HepG2 (cell line): ENCODE results near the gene PHLDB1. TPM values are rescaled to one million over a fixed set of nuclear protein-coding genes. Genes with fewer than 3 reads are reported as not detected.

Experiments used
- MEIS2 ChIP-seq: sonication (generic); formaldehyde crosslinking; IDR thresholded peaks from 2 replicates; pipeline ENCODE4 v1.9.0; 2021; ENCODE audit warnings: mild to moderate bottlenecking, missing genetic modification reagents
- ZFX ChIP-seq: sonication (generic); formaldehyde crosslinking; IDR thresholded peaks from 2 replicates; pipeline ENCODE4 v1.4.0; 2020; ENCODE audit warnings: mild to moderate bottlenecking, low read depth, missing genetic modification reagents, moderate library complexity
- polyA plus RNA-seq, 8 experiments: library from polyadenylated mRNA; depleted of rRNA in 3 of 8; stranded (reverse) in 7 of 8; unstranded in 1 of 8; fragments of >200 nt; fragmentation: Illumina TruSeq in 4 of 8; extraction: Trizol in 4 of 8; gene quantifications; 2 replicates each; pipeline versions ENCODE4 v1.2.1 to v1.2.3, GENCODE V29; 2011 to 2016; ENCODE audit warnings: low read depth in 4 of 8, missing spikeins in 1 of 8, mixed read lengths in 1 of 8; ENCODE audit not compliant: insufficient read depth in 1 of 8
- total RNA-seq, 5 experiments: library from RNA; depleted of rRNA; stranded (reverse); fragments of >200 nt; fragmentation: Illumina TruSeq; extraction: Trizol; gene quantifications; 2 replicates each; pipeline ENCODE4 v1.2.3, GENCODE V29; 2016; ENCODE audit warnings: low read depth in 1 of 5
- TF ChIP-seq, protein P1 (sequence below): sonication (generic); formaldehyde crosslinking; IDR thresholded peaks from 2 replicates; pipeline ENCODE4 v1.4.0; 2020; ENCODE audit warnings: missing genetic modification reagents
- TF ChIP-seq, protein P2 (sequence below): sonication (generic); formaldehyde crosslinking; IDR thresholded peaks from 2 replicates; pipeline ENCODE4 v1.4.0; 2020; ENCODE audit warnings: mild to moderate bottlenecking, low read depth, missing genetic modification reagents
- TF ChIP-seq, protein P3 (sequence below), 2 experiments: IDR thresholded peaks; 2 replicates each; pipeline ENCODE4 v1.6.1; 2011 to 2012; ENCODE audit warnings: low read length in 2 of 2, borderline replicate concordance in 1 of 2, low read depth in 1 of 2, mild to moderate bottlenecking in 1 of 2, moderate library complexity in 1 of 2
- TF ChIP-seq, protein P4 (sequence below): sonication (generic); formaldehyde crosslinking; IDR thresholded peaks from 2 replicates; pipeline ENCODE4 v1.4.0; 2020; ENCODE audit warnings: missing genetic modification reagents
- TF ChIP-seq, protein P5 (sequence below): sonication (generic); formaldehyde crosslinking; IDR thresholded peaks from 2 replicates; pipeline ENCODE4 v1.4.0; 2020; ENCODE audit warnings: missing genetic modification reagents
- TF ChIP-seq, protein P6 (sequence below): sonication (generic); formaldehyde crosslinking; conservative IDR thresholded peaks from 2 replicates; pipeline ENCODE4 v1.8.0; 2022; ENCODE audit warnings: low read depth, missing genetic modification reagents

Gene PHLDB1
- total and polyA plus RNA-seq, 2 of the 13 experiments (the other 11 are each of a cell fraction or from before 2014, with no cell fraction given): 13.8 to 14.2 TPM

DNA sequence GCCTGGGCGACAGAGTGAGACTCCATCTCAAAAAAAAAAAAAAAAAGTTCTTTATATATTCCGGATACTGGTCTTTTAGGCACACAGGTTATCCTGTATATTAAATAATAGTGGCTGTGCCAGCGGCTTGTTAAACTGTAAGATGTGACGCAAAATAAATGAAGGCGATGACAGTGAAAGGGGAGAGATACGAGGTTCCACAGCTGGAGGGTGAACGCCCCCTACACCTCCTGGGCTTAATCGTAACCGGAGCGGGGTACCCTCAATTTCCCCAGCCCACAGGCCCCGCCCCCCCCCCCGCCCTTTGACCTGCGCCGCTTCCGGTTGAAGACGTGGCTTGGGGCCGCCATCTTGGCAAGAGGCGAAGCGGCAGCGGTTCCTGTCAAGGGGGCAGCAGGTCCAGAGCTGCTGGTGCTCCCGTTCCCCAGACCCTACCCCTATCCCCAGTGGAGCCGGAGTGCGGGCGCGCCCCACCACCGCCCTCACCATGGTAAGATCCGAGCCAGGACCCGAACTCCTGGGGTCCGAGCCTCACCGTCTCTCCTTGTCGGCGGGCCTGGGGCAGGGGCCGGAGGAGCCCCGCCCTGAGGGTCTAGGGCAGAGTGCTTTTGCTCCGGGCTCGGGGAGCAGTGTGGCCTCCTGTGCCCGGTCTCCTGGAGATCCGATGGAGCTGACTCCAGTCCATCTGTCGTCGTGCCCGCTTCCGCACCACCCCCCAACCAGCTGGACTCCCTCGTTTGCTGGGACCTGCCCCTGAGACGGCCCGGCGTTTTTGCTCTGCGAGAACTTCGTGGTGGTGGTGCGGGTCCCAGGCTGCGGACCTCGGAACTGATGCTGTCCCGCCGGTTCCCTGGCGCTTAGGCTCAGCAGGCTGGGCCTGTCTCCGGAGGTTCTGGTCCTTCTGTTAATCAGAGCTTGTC, 35.1 kb upstream of the PHLDB1 start, which contains the start of gene ARCN1 (continued):
- TF ChIP-seq, protein P1, sequence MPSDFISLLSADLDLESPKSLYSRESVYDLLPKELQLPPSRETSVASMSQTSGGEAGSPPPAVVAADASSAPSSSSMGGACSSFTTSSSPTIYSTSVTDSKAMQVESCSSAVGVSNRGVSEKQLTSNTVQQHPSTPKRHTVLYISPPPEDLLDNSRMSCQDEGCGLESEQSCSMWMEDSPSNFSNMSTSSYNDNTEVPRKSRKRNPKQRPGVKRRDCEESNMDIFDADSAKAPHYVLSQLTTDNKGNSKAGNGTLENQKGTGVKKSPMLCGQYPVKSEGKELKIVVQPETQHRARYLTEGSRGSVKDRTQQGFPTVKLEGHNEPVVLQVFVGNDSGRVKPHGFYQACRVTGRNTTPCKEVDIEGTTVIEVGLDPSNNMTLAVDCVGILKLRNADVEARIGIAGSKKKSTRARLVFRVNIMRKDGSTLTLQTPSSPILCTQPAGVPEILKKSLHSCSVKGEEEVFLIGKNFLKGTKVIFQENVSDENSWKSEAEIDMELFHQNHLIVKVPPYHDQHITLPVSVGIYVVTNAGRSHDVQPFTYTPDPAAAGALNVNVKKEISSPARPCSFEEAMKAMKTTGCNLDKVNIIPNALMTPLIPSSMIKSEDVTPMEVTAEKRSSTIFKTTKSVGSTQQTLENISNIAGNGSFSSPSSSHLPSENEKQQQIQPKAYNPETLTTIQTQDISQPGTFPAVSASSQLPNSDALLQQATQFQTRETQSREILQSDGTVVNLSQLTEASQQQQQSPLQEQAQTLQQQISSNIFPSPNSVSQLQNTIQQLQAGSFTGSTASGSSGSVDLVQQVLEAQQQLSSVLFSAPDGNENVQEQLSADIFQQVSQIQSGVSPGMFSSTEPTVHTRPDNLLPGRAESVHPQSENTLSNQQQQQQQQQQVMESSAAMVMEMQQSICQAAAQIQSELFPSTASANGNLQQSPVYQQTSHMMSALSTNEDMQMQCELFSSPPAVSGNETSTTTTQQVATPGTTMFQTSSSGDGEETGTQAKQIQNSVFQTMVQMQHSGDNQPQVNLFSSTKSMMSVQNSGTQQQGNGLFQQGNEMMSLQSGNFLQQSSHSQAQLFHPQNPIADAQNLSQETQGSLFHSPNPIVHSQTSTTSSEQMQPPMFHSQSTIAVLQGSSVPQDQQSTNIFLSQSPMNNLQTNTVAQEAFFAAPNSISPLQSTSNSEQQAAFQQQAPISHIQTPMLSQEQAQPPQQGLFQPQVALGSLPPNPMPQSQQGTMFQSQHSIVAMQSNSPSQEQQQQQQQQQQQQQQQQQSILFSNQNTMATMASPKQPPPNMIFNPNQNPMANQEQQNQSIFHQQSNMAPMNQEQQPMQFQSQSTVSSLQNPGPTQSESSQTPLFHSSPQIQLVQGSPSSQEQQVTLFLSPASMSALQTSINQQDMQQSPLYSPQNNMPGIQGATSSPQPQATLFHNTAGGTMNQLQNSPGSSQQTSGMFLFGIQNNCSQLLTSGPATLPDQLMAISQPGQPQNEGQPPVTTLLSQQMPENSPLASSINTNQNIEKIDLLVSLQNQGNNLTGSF (CRISPR knock-in tag): no peak
- peak; percentile 82 for TF ChIP-seq ZFX (CRISPR knock-in tag)
- TF ChIP-seq, protein P2, sequence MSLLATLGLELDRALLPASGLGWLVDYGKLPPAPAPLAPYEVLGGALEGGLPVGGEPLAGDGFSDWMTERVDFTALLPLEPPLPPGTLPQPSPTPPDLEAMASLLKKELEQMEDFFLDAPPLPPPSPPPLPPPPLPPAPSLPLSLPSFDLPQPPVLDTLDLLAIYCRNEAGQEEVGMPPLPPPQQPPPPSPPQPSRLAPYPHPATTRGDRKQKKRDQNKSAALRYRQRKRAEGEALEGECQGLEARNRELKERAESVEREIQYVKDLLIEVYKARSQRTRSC (CRISPR knock-in tag): no peak
- TF ChIP-seq, protein P3, sequence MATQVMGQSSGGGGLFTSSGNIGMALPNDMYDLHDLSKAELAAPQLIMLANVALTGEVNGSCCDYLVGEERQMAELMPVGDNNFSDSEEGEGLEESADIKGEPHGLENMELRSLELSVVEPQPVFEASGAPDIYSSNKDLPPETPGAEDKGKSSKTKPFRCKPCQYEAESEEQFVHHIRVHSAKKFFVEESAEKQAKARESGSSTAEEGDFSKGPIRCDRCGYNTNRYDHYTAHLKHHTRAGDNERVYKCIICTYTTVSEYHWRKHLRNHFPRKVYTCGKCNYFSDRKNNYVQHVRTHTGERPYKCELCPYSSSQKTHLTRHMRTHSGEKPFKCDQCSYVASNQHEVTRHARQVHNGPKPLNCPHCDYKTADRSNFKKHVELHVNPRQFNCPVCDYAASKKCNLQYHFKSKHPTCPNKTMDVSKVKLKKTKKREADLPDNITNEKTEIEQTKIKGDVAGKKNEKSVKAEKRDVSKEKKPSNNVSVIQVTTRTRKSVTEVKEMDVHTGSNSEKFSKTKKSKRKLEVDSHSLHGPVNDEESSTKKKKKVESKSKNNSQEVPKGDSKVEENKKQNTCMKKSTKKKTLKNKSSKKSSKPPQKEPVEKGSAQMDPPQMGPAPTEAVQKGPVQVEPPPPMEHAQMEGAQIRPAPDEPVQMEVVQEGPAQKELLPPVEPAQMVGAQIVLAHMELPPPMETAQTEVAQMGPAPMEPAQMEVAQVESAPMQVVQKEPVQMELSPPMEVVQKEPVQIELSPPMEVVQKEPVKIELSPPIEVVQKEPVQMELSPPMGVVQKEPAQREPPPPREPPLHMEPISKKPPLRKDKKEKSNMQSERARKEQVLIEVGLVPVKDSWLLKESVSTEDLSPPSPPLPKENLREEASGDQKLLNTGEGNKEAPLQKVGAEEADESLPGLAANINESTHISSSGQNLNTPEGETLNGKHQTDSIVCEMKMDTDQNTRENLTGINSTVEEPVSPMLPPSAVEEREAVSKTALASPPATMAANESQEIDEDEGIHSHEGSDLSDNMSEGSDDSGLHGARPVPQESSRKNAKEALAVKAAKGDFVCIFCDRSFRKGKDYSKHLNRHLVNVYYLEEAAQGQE (IDR thresholded peaks at IDR 0.05; ENCODE audit: borderline replicate concordance in 1 of 2, low read depth in 1 of 2, low read length in 2 of 2): 0 out of 4 replicates have a peak, but pooled peaks of 1 of the 2 experiments have one; percentile 2
- TF ChIP-seq, protein P4, sequence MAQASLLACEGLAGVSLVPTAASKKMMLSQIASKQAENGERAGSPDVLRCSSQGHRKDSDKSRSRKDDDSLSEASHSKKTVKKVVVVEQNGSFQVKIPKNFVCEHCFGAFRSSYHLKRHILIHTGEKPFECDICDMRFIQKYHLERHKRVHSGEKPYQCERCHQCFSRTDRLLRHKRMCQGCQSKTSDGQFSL (CRISPR knock-in tag): peak; percentile 44; the same call in 1 of the 2 replicates
- TF ChIP-seq, protein P5, sequence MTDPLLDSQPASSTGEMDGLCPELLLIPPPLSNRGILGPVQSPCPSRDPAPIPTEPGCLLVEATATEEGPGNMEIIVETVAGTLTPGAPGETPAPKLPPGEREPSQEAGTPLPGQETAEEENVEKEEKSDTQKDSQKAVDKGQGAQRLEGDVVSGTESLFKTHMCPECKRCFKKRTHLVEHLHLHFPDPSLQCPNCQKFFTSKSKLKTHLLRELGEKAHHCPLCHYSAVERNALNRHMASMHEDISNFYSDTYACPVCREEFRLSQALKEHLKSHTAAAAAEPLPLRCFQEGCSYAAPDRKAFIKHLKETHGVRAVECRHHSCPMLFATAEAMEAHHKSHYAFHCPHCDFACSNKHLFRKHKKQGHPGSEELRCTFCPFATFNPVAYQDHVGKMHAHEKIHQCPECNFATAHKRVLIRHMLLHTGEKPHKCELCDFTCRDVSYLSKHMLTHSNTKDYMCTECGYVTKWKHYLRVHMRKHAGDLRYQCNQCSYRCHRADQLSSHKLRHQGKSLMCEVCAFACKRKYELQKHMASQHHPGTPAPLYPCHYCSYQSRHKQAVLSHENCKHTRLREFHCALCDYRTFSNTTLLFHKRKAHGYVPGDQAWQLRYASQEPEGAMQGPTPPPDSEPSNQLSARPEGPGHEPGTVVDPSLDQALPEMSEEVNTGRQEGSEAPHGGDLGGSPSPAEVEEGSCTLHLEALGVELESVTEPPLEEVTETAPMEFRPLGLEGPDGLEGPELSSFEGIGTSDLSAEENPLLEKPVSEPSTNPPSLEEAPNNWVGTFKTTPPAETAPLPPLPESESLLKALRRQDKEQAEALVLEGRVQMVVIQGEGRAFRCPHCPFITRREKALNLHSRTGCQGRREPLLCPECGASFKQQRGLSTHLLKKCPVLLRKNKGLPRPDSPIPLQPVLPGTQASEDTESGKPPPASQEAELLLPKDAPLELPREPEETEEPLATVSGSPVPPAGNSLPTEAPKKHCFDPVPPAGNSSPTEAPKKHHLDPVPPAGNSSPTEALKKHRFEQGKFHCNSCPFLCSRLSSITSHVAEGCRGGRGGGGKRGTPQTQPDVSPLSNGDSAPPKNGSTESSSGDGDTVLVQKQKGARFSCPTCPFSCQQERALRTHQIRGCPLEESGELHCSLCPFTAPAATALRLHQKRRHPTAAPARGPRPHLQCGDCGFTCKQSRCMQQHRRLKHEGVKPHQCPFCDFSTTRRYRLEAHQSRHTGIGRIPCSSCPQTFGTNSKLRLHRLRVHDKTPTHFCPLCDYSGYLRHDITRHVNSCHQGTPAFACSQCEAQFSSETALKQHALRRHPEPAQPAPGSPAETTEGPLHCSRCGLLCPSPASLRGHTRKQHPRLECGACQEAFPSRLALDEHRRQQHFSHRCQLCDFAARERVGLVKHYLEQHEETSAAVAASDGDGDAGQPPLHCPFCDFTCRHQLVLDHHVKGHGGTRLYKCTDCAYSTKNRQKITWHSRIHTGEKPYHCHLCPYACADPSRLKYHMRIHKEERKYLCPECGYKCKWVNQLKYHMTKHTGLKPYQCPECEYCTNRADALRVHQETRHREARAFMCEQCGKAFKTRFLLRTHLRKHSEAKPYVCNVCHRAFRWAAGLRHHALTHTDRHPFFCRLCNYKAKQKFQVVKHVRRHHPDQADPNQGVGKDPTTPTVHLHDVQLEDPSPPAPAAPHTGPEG (CRISPR knock-in tag): no peak
- TF ChIP-seq MEIS2 (CRISPR knock-in tag): peak; percentile 60
- TF ChIP-seq, protein P6, sequence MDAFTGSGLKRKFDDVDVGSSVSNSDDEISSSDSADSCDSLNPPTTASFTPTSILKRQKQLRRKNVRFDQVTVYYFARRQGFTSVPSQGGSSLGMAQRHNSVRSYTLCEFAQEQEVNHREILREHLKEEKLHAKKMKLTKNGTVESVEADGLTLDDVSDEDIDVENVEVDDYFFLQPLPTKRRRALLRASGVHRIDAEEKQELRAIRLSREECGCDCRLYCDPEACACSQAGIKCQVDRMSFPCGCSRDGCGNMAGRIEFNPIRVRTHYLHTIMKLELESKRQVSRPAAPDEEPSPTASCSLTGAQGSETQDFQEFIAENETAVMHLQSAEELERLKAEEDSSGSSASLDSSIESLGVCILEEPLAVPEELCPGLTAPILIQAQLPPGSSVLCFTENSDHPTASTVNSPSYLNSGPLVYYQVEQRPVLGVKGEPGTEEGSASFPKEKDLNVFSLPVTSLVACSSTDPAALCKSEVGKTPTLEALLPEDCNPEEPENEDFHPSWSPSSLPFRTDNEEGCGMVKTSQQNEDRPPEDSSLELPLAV: no peak
